GM23248 (cell line): ENCODE measurements around the gene NEU4. TPM values are rescaled to one million over a fixed set of nuclear protein-coding genes. Genes with fewer than 3 reads are reported as not detected.

Experiments used
- DNase-seq: peaks from one replicate; pipeline ENCODE4 v3.0.0-alpha.2; 2015
- H2AFZ ChIP-seq: fragments of 200-600 bp; sonication (generic); 2 replicates; pipeline ENCODE4 v1.6.1; 2016; ENCODE audit warnings: antibody characterized with exemption
- H3F3A ChIP-seq: fragments of 200-600 bp; sonication (generic); 2 replicates; pipeline ENCODE4 v1.6.1; 2016; ENCODE audit warnings: mild to moderate bottlenecking, antibody characterized with exemption, mixed run types; ENCODE audit not compliant: insufficient read depth
- H3K27ac ChIP-seq: fragments of 200-600 bp; sonication (generic); 2 replicates; pipeline ENCODE4 v1.5.1; 2016; ENCODE audit warnings: mild to moderate bottlenecking
- H3K27me3 ChIP-seq: fragments of 200-600 bp; sonication (generic); replicated peaks from 2 replicates; pipeline ENCODE4 v1.6.1; 2016; ENCODE audit warnings: mild to moderate bottlenecking; ENCODE audit not compliant: insufficient read depth
- H3K36me3 ChIP-seq: fragments of 200-600 bp; sonication (generic); 2 replicates; pipeline ENCODE4 v1.6.1; 2016; ENCODE audit warnings: low read depth, mild to moderate bottlenecking
- H3K4me1 ChIP-seq: fragments of 200-600 bp; sonication (generic); 2 replicates; pipeline ENCODE4 v1.6.1; 2016; ENCODE audit warnings: mild to moderate bottlenecking; ENCODE audit not compliant: insufficient read depth
- H3K4me2 ChIP-seq: fragments of 200-600 bp; sonication (generic); one replicate; pipeline ENCODE4 v1.6.1; 2016; ENCODE audit warnings: mild to moderate bottlenecking; ENCODE audit not compliant: unreplicated experiment
- H3K4me3 ChIP-seq: fragments of 200-600 bp; sonication (generic); 2 replicates; pipeline ENCODE4 v1.5.1; 2016; ENCODE audit warnings: mild to moderate bottlenecking
- H3K79me2 ChIP-seq: fragments of 200-600 bp; sonication (generic); 2 replicates; pipeline ENCODE4 v1.6.1; 2016; ENCODE audit warnings: mild to moderate bottlenecking; ENCODE audit not compliant: insufficient read depth
- H3K9ac ChIP-seq: fragments of 200-600 bp; sonication (generic); 2 replicates; pipeline ENCODE4 v1.6.1; 2016; ENCODE audit warnings: mild to moderate bottlenecking
- H3K9me2 ChIP-seq: fragments of 200-600 bp; sonication (generic); 2 replicates; pipeline ENCODE4 v1.6.1; 2016; ENCODE audit warnings: mixed run types, mild to moderate bottlenecking, moderate library complexity; ENCODE audit not compliant: insufficient read depth
- H3K9me3 ChIP-seq: fragments of 200-600 bp; sonication (generic); one replicate; pipeline ENCODE4 v1.6.1; 2017; ENCODE audit warnings: low read depth
- H4K20me1 ChIP-seq: fragments of 200-600 bp; sonication (generic); 2 replicates; pipeline ENCODE4 v1.6.0; 2016; ENCODE audit not compliant: insufficient read depth
- EZH2 ChIP-seq: fragments of 200-600 bp; sonication (generic); IDR thresholded peaks from 2 replicates; pipeline ENCODE4 v1.6.1; 2018; ENCODE audit warnings: antibody characterized with exemption, mild to moderate bottlenecking; ENCODE audit not compliant: insufficient read depth, poor library complexity, severe bottlenecking
- EZH2phosphoT487 ChIP-seq: fragments of 200-600 bp; sonication (generic); IDR thresholded peaks from 2 replicates; pipeline ENCODE4 v1.6.1; 2018; ENCODE audit warnings: antibody characterized with exemption, moderate library complexity, mild to moderate bottlenecking, low read depth; ENCODE audit not compliant: insufficient read depth
- WGBS, 2 experiments: methylation state at CpG; one replicate each; pipeline ENCODE4 v1.1.6; 2015 to 2017; ENCODE audit warnings: low lambda C conversion rate in 2 of 2, low coverage in 1 of 2; ENCODE audit errors: missing lambda C conversion rate in 2 of 2; 5-methylcytosine and 5-hydroxymethylcytosine counted together
- in situ Hi-C: fragments of 300-500 bp; cut with MboI; formaldehyde crosslinking; loops from 2 replicates; pipeline ENCODE4 v1.15.0; 2020
- polyA plus RNA-seq: library from polyadenylated mRNA; unstranded; fragments of >200 nt; fragmentation: Nextera tagmentation; extraction: Ambion mirVana; gene quantifications from 2 replicates; pipeline ENCODE4 v1.2.1, GENCODE V29; 2016
- total RNA-seq: library from RNA; depleted of rRNA; stranded (reverse); fragments of >200 nt; shearing (Covaris generic); gene quantifications from 2 replicates; pipeline ENCODE4 v1.2.3, GENCODE V29; 2014

Gene NEU4
- total and polyA plus RNA-seq, 2 experiments from 2014 or later = not detected

- DNase-seq = no peak
- no peaks in the 10 kb centered on the region for H3F3A ChIP-seq
- no peaks in the 10 kb centered on the region for H3K4me1 ChIP-seq
- H2AFZ ChIP-seq = no peak overlapping the region
- H3K9ac ChIP-seq = no peak overlapping the region
- no peaks in the 10 kb centered on the region for H4K20me1 ChIP-seq
- 87 to 90% methylated on average over 15 to 29 of the region's 29 CpGs for WGBS, 2 experiments
- no peaks in the 10 kb centered on the region for H3K36me3 ChIP-seq
- no peaks in the 10 kb centered on the region for H3K9me3 ChIP-seq
- H3K27ac ChIP-seq = no peak overlapping the region
- no peaks in the 10 kb centered on the region for H3K9me2 ChIP-seq
- TF ChIP-seq EZH2 (no peak), EZH2phosphoT487 (no peak)
- H3K4me3 ChIP-seq = no peak overlapping the region
- no peak overlapping the region for H3K4me2 ChIP-seq
- in situ Hi-C loops = no loop called here
- H3K79me2 ChIP-seq = no peaks in the 10 kb centered on the region
- H3K27me3 ChIP-seq = no peaks in the 10 kb centered on the region
Measured at GRCh38 chr2:241768251-241768711, 40.7 kb upstream of the NEU4 start.

DNA sequence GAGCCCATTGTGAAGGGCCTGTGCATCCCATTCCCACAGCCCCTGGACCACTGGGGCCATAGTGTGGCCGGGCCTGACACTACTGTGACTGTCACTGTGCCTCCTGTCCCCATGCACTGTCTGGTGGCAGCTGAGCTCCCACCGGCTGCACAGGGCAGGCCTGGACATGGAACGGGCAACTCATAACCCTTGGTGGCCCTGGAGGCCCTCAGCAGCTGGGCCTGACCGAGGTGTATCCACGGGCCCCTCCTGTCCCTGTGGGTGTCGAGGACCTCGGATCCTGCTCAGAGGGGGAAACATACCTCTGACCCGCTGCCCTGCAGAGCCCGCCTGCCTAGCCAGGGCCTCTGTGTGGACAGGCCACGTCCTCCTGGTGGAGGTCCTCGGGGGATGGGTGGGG is 40.1 kb upstream of the NEU4 start:
- H4K20me1 ChIP-seq = no peaks in the 10 kb centered on the region
- H3F3A ChIP-seq = no peaks in the 10 kb centered on the region
- WGBS, 2 experiments = 84 to 90% methylated on average over 10 to 11 of the region's 11 CpGs
- no peaks in the 10 kb centered on the region for H3K79me2 ChIP-seq
- H3K9ac ChIP-seq = no peak overlapping the region
- H3K4me2 ChIP-seq = no peak overlapping the region
- H3K27ac ChIP-seq = no peak overlapping the region
- no peak for DNase-seq
- H3K9me3 ChIP-seq = no peaks in the 10 kb centered on the region
- no peak for TF ChIP-seq EZH2phosphoT487
- H2AFZ ChIP-seq = no peak overlapping the region
- in situ Hi-C loops = no loop called here
- no peaks in the 10 kb centered on the region for H3K27me3 ChIP-seq
- no peaks in the 10 kb centered on the region for H3K9me2 ChIP-seq
- H3K4me3 ChIP-seq = no peak overlapping the region
- H3K4me1 ChIP-seq = no peaks in the 10 kb centered on the region
- no peaks in the 10 kb centered on the region for H3K36me3 ChIP-seq

DNA sequence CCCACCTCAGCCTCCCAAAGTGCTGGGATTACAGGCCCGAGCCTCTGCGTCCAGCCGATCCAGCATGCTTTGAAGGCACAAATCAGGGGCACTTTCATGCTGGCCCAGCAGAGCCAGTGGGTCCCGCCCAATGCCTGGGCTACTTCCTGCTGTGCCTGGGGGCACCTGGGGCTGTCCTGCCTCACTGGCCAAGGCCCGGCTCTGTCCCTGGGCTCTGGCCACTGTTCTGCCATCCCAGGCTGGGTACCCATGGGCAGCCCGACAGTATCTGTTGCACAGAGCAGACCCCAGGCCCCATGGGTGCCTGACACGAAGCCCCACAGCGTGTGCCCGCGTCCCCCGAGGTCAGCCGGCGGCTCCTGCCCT is 39.2 kb upstream of the NEU4 start:
- no peaks in the 10 kb centered on the region for H3K9me3 ChIP-seq
- no peak for DNase-seq
- 89 to 90% methylated on average over 13 of the region's 13 CpGs for WGBS, 2 experiments

GRCh38 chr2:241770185-241770935 is 38.6 kb upstream of the NEU4 start:
- in situ Hi-C loops = no loop called here
- Histone ChIP-seq H2AFZ (no peak overlapping the region), H3K9me3 (no peaks in the 10 kb centered on the region), H3K9ac (no peak overlapping the region), H3K9me2 (no peaks in the 10 kb centered on the region), H3F3A (no peaks in the 10 kb centered on the region), H3K4me3 (no peak overlapping the region), H3K27me3 (no peaks in the 10 kb centered on the region), H3K4me2 (no peak overlapping the region), H3K79me2 (no peaks in the 10 kb centered on the region), H3K27ac (no peak overlapping the region), H3K36me3 (no peaks in the 10 kb centered on the region), H4K20me1 (no peaks in the 10 kb centered on the region), H3K4me1 (peaks cover 10% of the 10 kb centered on the region)
- no peak for DNase-seq
- 75 to 80% methylated on average over 27 of the region's 27 CpGs for WGBS, 2 experiments
- TF ChIP-seq EZH2phosphoT487 (no peak), EZH2 (no peak)

More for the DNA sequence above, 39.2 kb upstream of the NEU4 start:
- Histone ChIP-seq H3K27me3 (no peaks in the 10 kb centered on the region), H3K27ac (no peak overlapping the region), H3K9ac (no peak overlapping the region), H3K9me2 (no peaks in the 10 kb centered on the region), H4K20me1 (no peaks in the 10 kb centered on the region), H3K4me3 (no peak overlapping the region), H3K36me3 (no peaks in the 10 kb centered on the region), H3F3A (no peaks in the 10 kb centered on the region), H3K4me1 (peaks cover 5% of the 10 kb centered on the region; the same call in 1 of the 2 replicates), H3K4me2 (no peak overlapping the region), H2AFZ (no peak overlapping the region), H3K79me2 (no peaks in the 10 kb centered on the region)
- in situ Hi-C loops = no loop called here
- TF ChIP-seq EZH2 (no peak), EZH2phosphoT487 (no peak)

GRCh38 chr2:241770936-241771285 is 38.1 kb upstream of the NEU4 start:
- Histone ChIP-seq H3F3A (no peaks in the 10 kb centered on the region), H3K27me3 (no peaks in the 10 kb centered on the region), H3K79me2 (no peaks in the 10 kb centered on the region), H2AFZ (no peak overlapping the region), H3K9ac (0 out of 2 replicates have a peak overlapping the region, but pooled peaks have one; percentile 44), H3K9me3 (no peaks in the 10 kb centered on the region), H3K4me1 (peaks cover 10% of the 10 kb centered on the region), H3K9me2 (no peaks in the 10 kb centered on the region), H3K27ac (no peak overlapping the region), H3K4me2 (no peak overlapping the region), H3K36me3 (no peaks in the 10 kb centered on the region), H3K4me3 (no peak overlapping the region), H4K20me1 (no peaks in the 10 kb centered on the region)
- DNase-seq = no peak
- TF ChIP-seq EZH2phosphoT487 (no peak), EZH2 (no peak)
- 99% methylated on average over 12 of the region's 12 CpGs for WGBS, 2 experiments
- in situ Hi-C loops = no loop called here
